Measurements from ENCODE around the gene OPALIN.

DNA sequence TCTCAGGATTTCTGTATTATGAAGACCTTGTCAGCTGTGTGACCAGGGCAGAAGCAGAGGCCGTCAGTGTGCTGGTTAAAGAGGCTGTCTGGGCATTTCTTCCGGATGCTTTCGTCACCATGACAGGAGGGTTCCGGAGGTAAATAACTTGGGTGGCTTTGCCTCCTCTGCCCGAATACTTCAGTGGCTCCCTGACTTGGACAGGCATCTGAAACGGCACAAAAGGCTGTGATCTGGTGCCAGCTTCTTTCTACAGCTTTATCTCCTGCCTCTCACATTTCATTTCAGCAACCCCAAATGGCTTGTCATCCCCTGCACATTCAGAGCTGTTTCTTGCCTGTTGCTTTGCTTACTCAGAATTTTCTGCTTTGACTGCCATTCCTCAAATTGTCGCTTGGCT, 31.3 kb downstream of the OPALIN start:
- no peak for TF ChIP-seq POLR2A (IDR thresholded peaks at IDR 0.05; ENCODE audit: low read depth)
- TF ChIP-seq, protein P1, sequence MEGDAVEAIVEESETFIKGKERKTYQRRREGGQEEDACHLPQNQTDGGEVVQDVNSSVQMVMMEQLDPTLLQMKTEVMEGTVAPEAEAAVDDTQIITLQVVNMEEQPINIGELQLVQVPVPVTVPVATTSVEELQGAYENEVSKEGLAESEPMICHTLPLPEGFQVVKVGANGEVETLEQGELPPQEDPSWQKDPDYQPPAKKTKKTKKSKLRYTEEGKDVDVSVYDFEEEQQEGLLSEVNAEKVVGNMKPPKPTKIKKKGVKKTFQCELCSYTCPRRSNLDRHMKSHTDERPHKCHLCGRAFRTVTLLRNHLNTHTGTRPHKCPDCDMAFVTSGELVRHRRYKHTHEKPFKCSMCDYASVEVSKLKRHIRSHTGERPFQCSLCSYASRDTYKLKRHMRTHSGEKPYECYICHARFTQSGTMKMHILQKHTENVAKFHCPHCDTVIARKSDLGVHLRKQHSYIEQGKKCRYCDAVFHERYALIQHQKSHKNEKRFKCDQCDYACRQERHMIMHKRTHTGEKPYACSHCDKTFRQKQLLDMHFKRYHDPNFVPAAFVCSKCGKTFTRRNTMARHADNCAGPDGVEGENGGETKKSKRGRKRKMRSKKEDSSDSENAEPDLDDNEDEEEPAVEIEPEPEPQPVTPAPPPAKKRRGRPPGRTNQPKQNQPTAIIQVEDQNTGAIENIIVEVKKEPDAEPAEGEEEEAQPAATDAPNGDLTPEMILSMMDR (IDR thresholded peaks at IDR 0.05), result no peak
- TF ChIP-seq EP300 (IDR thresholded peaks at IDR 0.05), result no peak

Measured in esophagus muscularis mucosa (tissue), 4 donors.